ENCODE data around the gene NAV2. TPM values are rescaled to one million over a fixed set of nuclear protein-coding genes. Genes with fewer than 3 reads are reported as not detected.

The NAV2 gene
- total RNA-seq, 1 experiment from 2014 or later: 2.1 TPM

- H3K79me2 ChIP-seq (ENCODE audit: insufficient read depth, low read length): no peaks in the 10 kb centered on the region
- H3K4me1 ChIP-seq (ENCODE audit: control insufficient read depth in 1 of 2, insufficient read depth in 2 of 2, low read length in 2 of 2): peaks cover 0 to 5% of the 10 kb centered on the region in 2 experiments; a peak in 1 of 4 replicates
- no TSS peak for BruUV-seq (replicated peaks)
- no peaks in the 10 kb centered on the region for H3K36me3 ChIP-seq (ENCODE audit: control insufficient read depth in 1 of 2, insufficient read depth in 2 of 2, low read length in 2 of 2)
- TF ChIP-seq CBX3 (IDR thresholded peaks at IDR 0.05; ENCODE audit: low read depth) (no peak), TCF7L2 (IDR thresholded peaks at IDR 0.05; ENCODE audit: borderline replicate concordance, extremely low read depth, insufficient read depth, insufficient read length) (no peak), SRF (IDR thresholded peaks at IDR 0.05; ENCODE audit: low read depth) (no peak), JUND (IDR thresholded peaks at IDR 0.05) (no peak), EZH2phosphoT487 (IDR thresholded peaks at IDR 0.05; ENCODE audit: borderline replicate concordance) (no peak), POLR2A (IDR thresholded peaks at IDR 0.05; ENCODE audit: borderline replicate concordance, extremely low read depth, insufficient read depth, insufficient read length) (no peak), REST (IDR thresholded peaks at IDR 0.05; ENCODE audit: low read depth) (no peak), SP1 (IDR thresholded peaks at IDR 0.05; ENCODE audit: low read depth) (no peak), ZNF274 (IDR thresholded peaks at IDR 0.05; ENCODE audit: low read depth, low read length) (no peak), YY1 (IDR thresholded peaks at IDR 0.05; ENCODE audit: extremely low read depth, insufficient replicate concordance, low read depth, low read length) (no peak), CEBPB (IDR thresholded peaks at IDR 0.05; ENCODE audit: low read depth) (no peak)
- DNase-seq (ENCODE audit: low read depth, low spot score) (no peak), ATAC-seq (no peak)
- no peak overlapping the region for H2AFZ ChIP-seq (ENCODE audit: low read depth, low read length, poor library complexity, severe bottlenecking)
- H3K4me2 ChIP-seq (ENCODE audit: low read length): no peak overlapping the region
- RAD21 ChIA-PET (ENCODE audit: low non-redundant PET in 1 of 2, low total read pairs in 2 of 2, uncharacterized antibody in 2 of 2, unreplicated experiment in 2 of 2): no interaction called here
- POLR2A ChIA-PET: no interaction called here
- H3K9me2 ChIP-seq (ENCODE audit: insufficient read depth): no peaks in the 10 kb centered on the region
- no peaks in the 10 kb centered on the region for H3K27me3 ChIP-seq (ENCODE audit: insufficient read depth, low read length)
- H3K9ac ChIP-seq (ENCODE audit: low read length): no peak overlapping the region
- H3K4me3 ChIP-seq (replicated peaks in 1 of 2; ENCODE audit: low read depth in 1 of 2, low read length in 2 of 2): no peak overlapping the region
- no peaks in the 10 kb centered on the region for H4K20me1 ChIP-seq (ENCODE audit: insufficient read depth)
- H3K27ac ChIP-seq (ENCODE audit: low read depth, low read length): no peak overlapping the region
- intact Hi-C loops (cut with micrococcal nuclease): no loop called here
- CTCF ChIA-PET: no interaction called here
- no peaks in the 10 kb centered on the region for H3K9me3 ChIP-seq (ENCODE audit: control insufficient read depth in 1 of 2, insufficient read depth in 1 of 2, low read depth in 1 of 2, low read length in 2 of 2)
Measured at GRCh38 chr11:19989191-19989590, 276.6 kb downstream of the NAV2 start.

Data from HCT116 (cell line).